Transverse colon (tissue), 4 donors: Measurements from ENCODE around the gene DEDD2. TPM values are rescaled to one million over a fixed set of nuclear protein-coding genes. Genes with fewer than 3 reads are reported as not detected.

Experiments used
- DNase-seq: peaks from one replicate; pipeline ENCODE4 v3.0.0-alpha.2; 2019
- H3K27ac ChIP-seq, 4 donors: fragments of 200-600 bp; sonication (generic); 2 replicates each; pipeline ENCODE4 v1.5.1; 2016 to 2018; ENCODE audit warnings: inconsistent platforms in 4 of 4
- H3K27me3 ChIP-seq: fragments of 200-600 bp; sonication (generic); 2 replicates; pipeline ENCODE4 v1.5.1; 2017; ENCODE audit warnings: inconsistent platforms
- H3K36me3 ChIP-seq, 4 donors: fragments of 200-600 bp; sonication (generic); 2 replicates each; pipeline ENCODE4 v1.5.1; 2017 to 2019; ENCODE audit warnings: inconsistent platforms in 4 of 4
- H3K4me1 ChIP-seq, 4 donors: fragments of 200-600 bp; sonication (generic); 2 replicates each; pipeline ENCODE4 v1.5.1; 2017 to 2020; ENCODE audit warnings: inconsistent platforms in 4 of 4
- H3K4me3 ChIP-seq, 4 donors: fragments of 200-600 bp; sonication (generic); 1 replicate in 1 of 4; 2 replicates in 3 of 4; pipeline versions ENCODE4 v1.5.1 to v1.6.1; 2017 to 2019; ENCODE audit warnings: inconsistent platforms in 4 of 4
- H3K9me3 ChIP-seq, 2 donors: fragments of 200-600 bp; sonication (generic); 2 replicates each; pipeline ENCODE4 v1.5.1; 2017 to 2019; ENCODE audit warnings: inconsistent platforms in 2 of 2
- CTCF ChIP-seq, 5 experiments: fragments of 200-600 bp in 3 of 5; fragments of 450-650 bp in 2 of 5; sonication (generic) in 3 of 5; IDR thresholded peaks; 1 replicate in 2 of 5; 2 replicates in 3 of 5; pipeline ENCODE4 v1.5.1; 2016 to 2017; ENCODE audit warnings: antibody characterized with exemption in 5 of 5, inconsistent platforms in 3 of 5, mild to moderate bottlenecking in 2 of 5, moderate library complexity in 1 of 5
- EP300 ChIP-seq: sonication (generic); formaldehyde crosslinking; IDR thresholded peaks from one replicate; pipeline ENCODE4 v1.6.1; 2017; ENCODE audit warnings: antibody characterized with exemption, low read depth
- POLR2A ChIP-seq: fragments of 450-650 bp; IDR thresholded peaks from one replicate; pipeline ENCODE4 v1.6.1; 2016; ENCODE audit warnings: antibody characterized with exemption, mild to moderate bottlenecking, moderate library complexity
- POLR2AphosphoS5 ChIP-seq, 3 donors: sonication (generic); formaldehyde crosslinking; IDR thresholded peaks; one replicate each; pipeline ENCODE4 v1.6.1; 2016; ENCODE audit warnings: antibody characterized with exemption in 3 of 3
- WGBS, 2 donors: methylation state at CpG; one replicate each; pipeline ENCODE4 v1.1.5; 2018; ENCODE audit warnings: low coverage in 1 of 2; 5-methylcytosine and 5-hydroxymethylcytosine counted together
- in situ Hi-C, 4 donors: fragments of 200-750 bp; cut with MboI; loops; one replicate each; pipeline versions ENCODE4 v1.15.0 to v1.15.1; 2017; ENCODE audit warnings: low sequenced_read_pairs in 3 of 4, low pct_ligation_motif_present in 1 of 4, low pct_unique_long_range_greater_than_20kb in 1 of 4
- intact Hi-C: fragments of 100-400 bp; cut with DNase I; formaldehyde crosslinking; loops from one replicate; pipeline ENCODE4 v1.15.1; 2023; ENCODE audit warnings: low total_unique reads
- total RNA-seq, 4 donors: library from RNA; depleted of rRNA; stranded (reverse); fragments of >200 nt; gene quantifications; one replicate each; pipeline ENCODE4 v1.1.0, GENCODE V29; 2016

Gene DEDD2
- total RNA-seq, 4 donors from 2014 or later = 52.2 to 90.8 (median 63.0) TPM

GRCh38 chr19:42150364-42150763, 67.1 kb downstream of the DEDD2 start:
- Histone ChIP-seq H3K4me3 (no peak overlapping the region), H3K27ac (no peak overlapping the region), H3K27me3 (peaks cover 72% of the 10 kb centered on the region), H3K36me3 (no peaks in the 10 kb centered on the region), H3K4me1 (no peaks in the 10 kb centered on the region), H3K9me3 (no peaks in the 10 kb centered on the region)
- DNase-seq = no peak
- WGBS, 2 donors = 14 to 35% methylated on average over 6 to 17 of the region's 17 CpGs
- intact Hi-C loops (no loop called here), in situ Hi-C loops (no loop called here)
- TF ChIP-seq CTCF (IDR thresholded peaks at IDR 0.05) (no peak), POLR2AphosphoS5 (IDR thresholded peaks at IDR 0.05) (no peak), POLR2A (no peak), EP300 (no peak)

GRCh38 chr19:42149447-42150202, 67.9 kb downstream of the DEDD2 start:
- Histone ChIP-seq H3K27ac (no peak overlapping the region), H3K27me3 (peaks cover 64% of the 10 kb centered on the region), H3K4me1 (no peaks in the 10 kb centered on the region), H3K36me3 (no peaks in the 10 kb centered on the region), H3K4me3 (no peak overlapping the region), H3K9me3 (no peaks in the 10 kb centered on the region)
- in situ Hi-C loops = no loop called here
- TF ChIP-seq POLR2A (no peak), CTCF (IDR thresholded peaks at IDR 0.05) (no peak), EP300 (no peak), POLR2AphosphoS5 (IDR thresholded peaks at IDR 0.05) (no peak)
- whole genome bisulfite sequencing, 2 donors = 54 to 86% methylated on average over 1 to 5 of the region's 5 CpGs
- intact Hi-C loops = no loop called here
- no peak for DNase-seq

Other genes starting within 250 kb of the DEDD2 start
- gene ATP1A3, start 223.4 kb downstream of the DEDD2 start, total RNA-seq = 1 to 10 TPM in 2 of 4 donors, under 1 TPM in 1, not detected in 1; 0.20 to 1.1 (median 1.1) TPM
- 10 to 100 TPM in 1 of 4 donors, 1 to 10 TPM in 3; 1.6 to 13.1 (median 3.6) TPM for gene GRIK5, start 147.5 kb downstream of the DEDD2 start, total RNA-seq
- gene ZNF574, start 141.5 kb downstream of the DEDD2 start, total RNA-seq = 10 to 100 TPM in 3 of 4 donors, 1 to 10 TPM in 1; 8.0 to 18.7 (median 16.5) TPM
- gene POU2F2, start 85.2 kb downstream of the DEDD2 start, total RNA-seq = 1 to 10 TPM in 3 of 4 donors, under 1 TPM in 1; 0.96 to 7.1 (median 3.4) TPM
- 10 to 100 TPM in 1 of 4 donors, 1 to 10 TPM in 3; 6.4 to 19.5 (median 6.8) TPM for gene ZNF526, start 2.6 kb upstream of the DEDD2 start, total RNA-seq
- gene GSK3A, start 24.9 kb upstream of the DEDD2 start, total RNA-seq = 10 to 100 TPM; 10.7 to 46.4 (median 31.0) TPM
- gene ERF, start 37.5 kb upstream of the DEDD2 start, total RNA-seq = 10 to 100 TPM; 20.9 to 67.3 (median 30.5) TPM
- gene CIC, start 51.6 kb upstream of the DEDD2 start, total RNA-seq = 10 to 100 TPM; 35.1 to 96.5 (median 43.6) TPM
- under 1 TPM in 2 of 4 donors, not detected in 2; 0.41 to 0.79 TPM for gene PRR19, start 84.5 kb upstream of the DEDD2 start, total RNA-seq
- 10 to 100 TPM in 3 of 4 donors, not detected in 1; 16.7 to 35.2 (median 24.4) TPM for gene PAFAH1B3, start 84.9 kb upstream of the DEDD2 start, total RNA-seq
- gene TMEM145, start 95.6 kb upstream of the DEDD2 start, total RNA-seq = not detected
- 10 to 100 TPM; 15.3 to 40.4 (median 22.8) TPM for gene MEGF8, start 108.0 kb upstream of the DEDD2 start, total RNA-seq
- 1 to 10 TPM in 1 of 4 donors, not detected in 3; 2.7 TPM for gene CNFN, start 172.6 kb upstream of the DEDD2 start, total RNA-seq
- 10 to 100 TPM in 3 of 4 donors, 1 to 10 TPM in 1; 7.1 to 60.2 (median 25.9) TPM for gene LIPE, start 209.7 kb upstream of the DEDD2 start, total RNA-seq
- gene CXCL17, start 225.3 kb upstream of the DEDD2 start, total RNA-seq = not detected